Stimulated activated CD4-positive, alpha-beta T cell treated with anti-CD3 and anti-CD28 coated beads, TNF-alpha, amount 100 ng/mL, for 48 hours (primary cell): Measurements from ENCODE around the gene PHC1.

ENCODE experiments used
- DNase-seq, 3 donors: peaks; one replicate each; pipeline ENCODE4 v3.0.0-alpha.2; 2020; ENCODE audit warnings: low read depth in 3 of 3

PHC1 gene

DNA sequence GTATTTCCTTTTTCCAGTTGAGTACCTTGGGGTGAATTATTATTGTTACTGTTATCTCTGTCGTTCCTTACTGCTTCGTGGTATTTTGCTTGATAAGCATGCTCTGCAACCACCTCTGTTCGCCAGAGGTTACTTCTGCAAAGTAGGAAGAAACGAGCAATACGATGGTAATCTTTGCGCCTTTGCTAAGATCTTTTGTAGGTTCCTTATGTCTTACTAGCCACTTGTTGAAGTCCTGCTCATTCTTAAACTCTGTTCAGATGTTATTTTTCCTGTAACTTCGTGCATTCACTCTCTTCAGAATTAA is 35.9 kb downstream of the PHC1 start:
- DNase-seq = no peak

DNA sequence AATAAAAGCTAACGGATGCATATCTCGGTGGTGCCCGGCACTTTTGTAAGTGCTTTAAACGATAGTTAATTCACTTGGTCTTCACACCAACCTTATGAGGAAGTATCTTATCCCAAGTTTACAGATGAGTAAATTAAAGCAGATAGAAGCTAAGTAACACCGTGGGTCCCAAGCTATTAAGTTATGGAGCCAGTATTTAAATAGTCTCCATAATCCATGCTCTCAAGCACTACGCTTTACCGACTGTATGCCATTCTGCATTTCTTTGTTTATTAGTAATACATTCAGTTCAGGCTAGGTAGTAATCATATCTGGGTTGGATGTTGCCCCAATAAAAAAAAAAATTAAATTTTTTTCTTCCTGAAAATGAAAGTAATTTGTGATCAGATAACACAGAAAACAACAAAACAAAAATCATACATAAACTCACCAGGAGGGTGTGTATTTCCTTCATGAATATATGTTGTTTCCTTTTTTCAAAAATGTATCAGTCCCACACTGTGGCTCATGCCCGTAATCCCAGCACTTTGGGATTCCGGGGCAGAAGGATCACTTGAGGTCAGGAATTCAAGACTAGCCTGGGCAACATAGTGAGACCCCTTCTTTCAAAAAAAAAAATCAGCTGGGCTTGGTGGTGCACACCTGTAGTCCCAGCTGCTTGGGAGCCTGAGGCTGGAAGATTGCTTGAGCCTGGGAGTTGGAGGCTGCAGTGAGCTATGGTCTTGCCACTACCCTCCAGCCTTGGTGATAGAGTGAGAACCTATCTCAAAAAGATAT is 36.6 kb downstream of the PHC1 start:
- no peak for DNase-seq

DNA sequence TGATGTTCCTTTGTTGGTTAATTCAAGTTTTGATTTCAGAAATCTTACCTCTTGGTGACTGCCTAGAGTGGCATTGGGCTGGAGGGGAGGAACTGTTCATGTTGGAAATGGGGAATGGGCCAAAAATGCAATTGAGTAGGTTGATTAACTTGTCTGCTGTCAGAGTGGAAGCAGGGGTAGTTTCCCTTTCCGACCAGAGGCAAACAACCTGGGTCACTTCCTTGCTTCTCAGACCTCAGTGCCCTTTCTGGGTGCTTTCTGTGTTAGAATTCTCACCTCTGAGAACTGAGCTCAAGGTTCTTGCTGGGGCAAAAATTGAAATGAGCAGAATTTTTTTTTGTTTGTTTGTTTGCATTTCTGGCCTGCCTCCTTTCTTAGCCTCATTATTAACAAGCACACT is 37.4 kb downstream of the PHC1 start:
- DNase-seq = no peak

DNA sequence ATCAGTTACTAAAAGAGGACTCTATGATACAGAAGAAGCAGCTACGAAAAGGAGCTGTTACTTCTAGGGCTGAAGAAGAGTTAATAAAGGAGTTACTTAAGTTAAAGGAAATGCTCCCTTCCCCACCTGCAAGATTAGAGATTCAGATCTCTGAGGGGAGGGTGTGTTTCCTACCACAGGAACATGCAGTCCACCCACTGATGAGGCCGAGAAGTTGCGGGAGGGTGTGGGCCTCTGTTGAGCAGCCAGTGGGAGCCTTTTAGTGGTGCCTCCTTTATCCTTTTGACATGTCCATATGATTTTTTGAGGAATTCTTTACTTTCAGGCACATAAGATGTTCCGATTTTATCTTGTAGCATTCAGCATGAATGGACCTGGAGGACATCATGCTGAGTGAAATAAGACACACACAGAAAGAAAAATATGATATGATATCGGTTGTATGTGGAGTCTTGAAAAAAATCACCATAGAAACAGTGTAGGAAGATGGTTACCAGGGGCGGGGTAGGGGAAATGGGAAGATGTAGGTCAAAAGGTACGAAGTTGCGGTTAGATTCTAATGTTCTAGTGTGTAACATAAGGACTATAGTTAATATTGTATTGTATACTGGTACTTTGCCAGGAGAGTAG is 39.6 kb downstream of the PHC1 start:
- DNase-seq = no peak

DNA sequence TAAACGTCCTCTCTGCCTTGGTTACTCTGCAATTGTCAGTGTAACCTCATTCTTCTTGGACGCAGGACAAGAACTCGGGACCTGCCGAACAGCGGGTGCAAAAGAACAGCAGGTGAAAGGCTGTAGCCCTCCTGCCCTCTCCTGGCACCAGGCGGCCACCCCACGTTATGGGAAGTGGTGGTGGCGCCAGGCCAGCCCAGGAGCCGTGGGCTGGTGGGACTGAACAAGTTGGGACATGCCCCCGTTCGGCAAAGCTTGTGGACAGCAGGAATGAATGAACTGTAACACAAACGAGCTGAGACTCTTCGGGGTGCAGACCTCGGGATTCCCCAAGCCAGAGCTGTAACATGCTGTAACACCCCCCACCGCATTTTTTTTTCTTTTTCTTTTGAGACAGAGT is 41.8 kb downstream of the PHC1 start:
- no peak for DNase-seq

DNA sequence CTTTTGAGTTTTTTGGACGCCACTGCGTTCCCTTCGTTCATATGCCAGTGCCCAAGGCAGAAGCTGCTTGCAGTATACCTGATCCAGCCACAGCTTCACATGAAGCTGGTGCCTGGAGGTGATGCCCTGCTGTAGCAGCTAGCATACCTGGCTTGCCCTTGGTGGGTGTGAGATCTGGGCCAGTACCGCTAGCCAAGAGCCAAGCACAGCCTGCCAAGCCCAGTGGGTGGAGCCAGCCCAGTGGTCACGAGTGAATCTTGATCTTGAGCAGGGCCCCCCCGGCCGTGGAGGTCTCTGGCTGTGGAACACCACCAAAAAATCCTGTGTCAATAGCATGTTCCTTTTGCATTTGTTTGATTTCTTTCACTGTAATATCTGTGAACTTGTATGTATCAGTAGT is 42.5 kb downstream of the PHC1 start:
- no peak for DNase-seq

DNA sequence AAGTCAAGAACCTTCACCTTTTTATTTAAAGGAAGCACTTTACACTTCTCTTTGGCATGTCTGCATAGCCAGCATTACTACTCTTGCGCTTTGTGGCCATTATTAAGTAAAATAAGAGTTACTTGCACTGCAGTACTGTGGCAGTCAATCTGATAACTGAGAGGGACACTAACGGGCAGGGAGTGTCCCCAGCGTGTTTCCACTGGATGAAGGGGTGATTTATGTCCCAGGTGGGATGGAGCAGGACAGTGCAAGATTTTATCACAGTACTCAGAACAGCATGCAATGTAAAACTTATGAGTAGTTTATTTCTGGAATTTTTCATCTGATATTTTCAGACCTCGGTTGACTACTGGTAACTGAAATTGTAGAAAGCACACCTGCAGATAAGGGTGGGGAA is 43.3 kb downstream of the PHC1 start:
- no peak for DNase-seq

DNA sequence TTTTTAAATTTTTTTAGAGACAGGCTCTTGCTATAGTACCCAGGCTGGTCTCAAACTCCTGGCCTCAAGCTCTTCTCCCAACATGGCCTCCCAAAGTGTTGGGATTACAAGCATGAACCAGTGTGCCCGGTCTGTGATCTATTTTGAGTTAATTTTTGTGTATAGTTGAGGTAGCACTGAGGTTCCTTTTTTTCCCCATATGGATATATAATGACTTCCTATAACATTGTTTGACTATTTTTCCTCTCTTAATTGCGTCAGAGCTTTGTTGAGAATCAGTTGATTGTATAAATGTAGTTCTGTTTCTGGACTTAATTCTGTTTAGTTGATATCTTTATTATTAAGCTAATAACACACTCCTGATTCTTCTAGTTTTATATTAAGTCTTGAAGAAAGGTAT is 43.8 kb downstream of the PHC1 start:
- DNase-seq = no peak

DNA sequence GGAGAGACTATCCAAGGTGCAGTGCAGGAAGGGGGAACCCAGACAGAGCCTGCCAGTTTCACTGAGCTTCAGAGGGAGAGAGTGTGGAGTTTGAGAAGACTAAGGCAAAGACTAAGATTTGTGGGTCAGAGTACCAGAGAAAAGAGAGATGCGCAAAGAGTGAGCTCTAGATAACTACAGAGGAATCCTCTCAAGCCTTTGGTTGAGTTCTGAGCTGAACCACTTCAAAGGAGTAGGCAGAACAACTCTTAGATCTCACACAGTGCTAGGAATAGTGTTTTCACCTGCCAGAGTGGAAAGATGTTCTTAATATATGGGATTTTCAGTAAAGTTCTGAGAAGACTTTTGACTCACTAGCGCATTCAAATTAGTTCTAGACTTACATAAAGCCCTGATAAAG is 45.9 kb downstream of the PHC1 start:
- no peak for DNase-seq

DNA sequence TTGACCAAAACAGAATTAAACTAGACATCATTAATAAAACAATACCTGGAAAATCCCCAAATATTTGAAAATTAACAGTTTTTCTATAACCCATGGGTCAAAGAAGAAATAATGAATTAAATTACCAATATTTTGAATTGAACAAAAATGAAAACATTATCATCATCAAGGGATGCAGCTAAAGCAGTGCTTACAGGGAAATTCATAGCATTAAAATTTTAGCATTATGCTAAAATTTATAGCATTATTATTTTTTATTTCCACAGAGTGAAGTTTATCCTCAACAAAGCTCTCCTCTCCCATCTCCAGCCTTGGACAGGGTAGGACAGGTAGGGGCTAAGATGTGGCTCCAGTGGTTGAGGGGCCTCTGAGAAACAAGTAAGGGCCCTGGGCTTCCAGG is 54.5 kb downstream of the PHC1 start:
- no peak for DNase-seq

DNA sequence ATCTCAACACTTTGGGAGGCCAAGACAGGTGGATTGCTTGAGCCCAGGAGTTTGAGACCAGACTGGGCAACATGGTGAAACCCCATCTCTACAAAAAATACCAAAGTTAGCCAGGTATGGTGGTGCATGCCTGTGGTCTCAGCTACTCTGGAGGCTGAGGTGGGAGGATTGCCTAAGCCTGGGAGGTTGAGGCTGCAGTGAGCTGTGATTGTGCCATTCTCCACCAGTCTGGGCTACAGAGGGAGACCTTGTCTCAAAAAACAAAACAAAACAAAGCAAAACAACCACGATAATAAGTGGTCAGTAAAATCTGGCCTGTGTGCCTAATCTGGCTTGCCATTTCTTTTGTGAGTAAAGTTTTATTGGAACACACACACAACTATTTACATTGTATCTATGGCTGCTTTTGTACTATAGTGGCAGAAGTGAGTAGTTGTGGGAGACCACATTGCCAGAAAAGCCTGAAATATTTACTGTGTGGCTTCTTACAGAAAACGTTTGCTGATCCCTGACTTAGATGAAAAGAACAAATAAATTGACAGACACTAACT is 55.6 kb downstream of the PHC1 start:
- DNase-seq = no peak

DNA sequence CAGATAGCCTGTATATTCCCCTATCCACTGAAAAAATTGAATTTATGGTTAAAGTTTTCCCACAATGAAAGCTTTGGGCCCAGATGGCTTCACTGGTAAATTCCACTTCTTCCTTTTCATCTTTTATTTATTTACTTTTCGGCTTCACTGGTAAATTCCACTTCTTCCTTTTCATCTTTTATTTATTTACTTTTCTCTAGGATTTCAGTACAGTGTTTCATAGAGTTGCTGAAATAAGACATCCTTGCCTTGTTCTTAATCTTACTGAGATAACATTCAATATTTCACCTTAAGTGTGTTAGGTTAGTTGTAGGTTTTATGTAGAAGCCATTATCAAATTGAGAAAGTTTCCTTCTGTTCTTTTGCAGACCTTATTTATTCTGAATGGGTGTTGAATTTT is 56.1 kb downstream of the PHC1 start:
- DNase-seq = no peak

DNA sequence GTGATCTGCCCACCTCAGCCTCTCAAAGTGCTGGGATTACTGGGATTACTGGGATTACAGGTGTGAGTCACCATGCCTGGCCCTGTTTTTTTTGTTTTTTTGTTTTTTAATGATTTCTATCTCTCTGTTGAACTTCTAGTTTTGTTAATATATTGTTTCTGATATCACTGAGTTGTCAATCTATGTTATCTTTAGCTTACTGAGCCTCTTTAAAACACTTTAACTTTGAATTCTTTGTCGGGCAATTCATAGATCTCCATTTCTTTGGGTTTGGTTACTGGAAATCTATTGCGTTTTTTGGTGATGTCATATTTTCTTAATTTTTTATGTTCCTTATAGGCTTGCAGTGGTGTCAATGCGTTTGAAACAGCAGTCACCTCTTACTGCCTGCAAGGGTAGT is 65.8 kb downstream of the PHC1 start:
- no peak for DNase-seq

DNA sequence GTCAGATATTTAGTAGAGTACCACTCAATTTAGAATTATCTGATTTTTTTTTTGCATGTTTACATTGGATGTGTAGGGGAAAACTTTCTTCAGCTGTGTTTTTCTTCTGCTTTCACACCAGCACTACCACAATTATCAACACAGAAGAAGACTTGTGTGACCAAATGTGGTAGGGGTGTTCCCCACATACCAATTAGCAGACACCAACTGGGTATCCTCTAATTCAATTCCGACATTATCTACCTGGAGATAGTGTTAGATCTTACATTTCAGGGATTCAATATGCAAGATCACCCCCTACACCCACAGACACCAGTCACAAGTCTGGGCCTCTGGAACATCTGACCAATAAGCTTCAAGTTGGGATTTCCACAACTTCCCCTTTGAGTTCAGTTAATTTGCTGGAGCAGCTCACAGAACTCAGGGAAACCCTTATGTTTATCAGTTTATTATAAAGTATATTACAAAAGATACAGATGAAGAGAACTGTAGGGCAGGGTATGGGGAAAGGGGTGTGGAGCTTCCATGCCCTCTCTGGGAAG is 71.0 kb downstream of the PHC1 start:
- no peak for DNase-seq

DNA sequence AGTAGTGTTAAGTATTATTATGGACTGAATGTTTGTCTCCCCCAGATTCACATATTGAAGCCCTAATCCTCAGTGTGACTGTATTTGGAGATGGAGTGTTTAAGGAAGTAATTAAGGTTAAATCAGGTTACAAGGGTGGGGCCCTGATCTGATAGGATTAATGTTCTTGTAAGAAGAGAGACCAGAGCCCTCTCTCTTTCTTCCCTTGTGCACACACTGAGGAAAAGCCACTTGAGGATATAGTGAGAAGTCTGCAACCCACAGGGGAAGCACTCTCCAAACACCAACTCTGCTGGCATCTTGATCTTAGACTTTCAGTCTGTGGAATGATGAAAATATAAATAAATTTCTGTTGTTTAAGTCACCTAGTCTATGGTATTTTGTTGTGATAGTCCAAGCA is 72.9 kb downstream of the PHC1 start:
- DNase-seq = no peak

DNA sequence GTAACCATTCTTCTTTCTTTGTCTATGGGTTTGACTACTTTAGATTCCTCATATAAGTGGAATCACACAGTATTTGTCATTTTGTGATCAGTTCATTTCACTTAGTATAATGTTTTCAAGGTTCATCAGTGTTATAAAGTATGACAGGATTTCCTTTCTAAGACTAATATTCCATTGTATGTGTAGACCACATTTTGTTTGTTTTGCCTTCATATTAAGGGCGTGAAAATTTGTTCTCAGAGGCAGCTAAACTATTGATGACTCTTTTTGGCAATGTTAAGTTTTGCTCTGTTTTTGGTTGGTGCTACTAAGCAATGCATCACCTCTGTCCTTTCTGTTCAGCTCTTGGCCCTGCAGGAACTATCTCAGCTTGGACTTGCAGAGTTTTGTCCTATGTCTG is 73.4 kb downstream of the PHC1 start:
- DNase-seq = no peak

DNA sequence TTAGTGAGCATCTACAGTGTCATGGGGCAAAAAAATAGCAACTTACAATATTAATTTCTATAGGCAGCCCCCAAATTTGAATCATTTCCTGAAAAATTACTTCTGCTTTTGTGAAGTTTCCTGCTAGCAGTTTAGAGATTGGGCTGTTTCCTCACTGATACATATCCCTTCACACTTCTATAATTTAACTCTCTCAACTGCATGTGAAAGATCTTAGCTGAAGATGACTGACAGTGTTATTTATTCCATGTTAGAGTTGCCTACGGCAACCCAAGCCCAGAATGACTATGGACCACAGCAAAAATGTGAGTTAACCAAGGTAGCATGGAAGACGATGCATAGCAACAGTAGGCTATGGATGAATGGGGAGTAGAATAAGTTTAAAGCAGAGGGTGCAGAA is 75.1 kb downstream of the PHC1 start, which contains the start of gene KLRG1:
KLRG1 (plus strand) TSS at position 134 of the 400 bp plus-strand sequence; CDS start at position 224, 90 bp downstream.
- no peak for DNase-seq
